PC-3 (cell line): ENCODE data around the gene CORO2B. TPM values are rescaled to one million over a fixed set of nuclear protein-coding genes. Genes with fewer than 3 reads are reported as not detected.

Source experiments
- ATAC-seq: fragments of 200-7000 bp; cut with Tn5 transposase; 2 replicates; pipeline ENCODE4 v1.9.1; 2020; ENCODE audit warnings: mild to moderate bottlenecking, moderate library complexity
- BruUV-seq: library from RNA; stranded (reverse); fragments of 400-500 nt; replicated peaks from 2 replicates; lab custom pipeline; 2021; lab: Mats Ljungman, UMichigan
- CTCF ChIA-PET: fragments of 300-600 bp; sonication (Branson Sonifier 250); formaldehyde crosslinking; loops from one replicate; lab custom pipeline; 2022; ENCODE audit warnings: antibody characterized with exemption; lab: Charles Lee
- POLR2A ChIA-PET: fragments of 300-600 bp; sonication (Branson Sonifier 250); formaldehyde crosslinking; loops from one replicate; lab custom pipeline; 2022; ENCODE audit warnings: antibody characterized with exemption; ENCODE audit not compliant: unreplicated experiment; lab: Charles Lee
- DNase-seq: peaks from one replicate; pipeline ENCODE4 v3.0.0-alpha.2; 2015
- H2AFZ ChIP-seq: fragments of 300-600 bp; sonication (generic); 2 replicates; pipeline ENCODE4 v1.6.0; 2016; ENCODE audit warnings: antibody characterized with exemption, low read length
- H3F3A ChIP-seq: fragments of 300-600 bp; sonication (generic); one replicate; pipeline ENCODE4 v1.6.0; 2017; ENCODE audit warnings: antibody characterized with exemption, low read length, control low read depth, mild to moderate bottlenecking; ENCODE audit not compliant: unreplicated experiment
- H3K27ac ChIP-seq: fragments of 300-600 bp; sonication (generic); 2 replicates; pipeline ENCODE4 v1.5.1; 2016; ENCODE audit warnings: mild to moderate bottlenecking, low read length
- H3K27me3 ChIP-seq: fragments of 300-600 bp; sonication (generic); 2 replicates; pipeline ENCODE4 v1.6.1; 2016; ENCODE audit warnings: low read length, mixed read lengths
- H3K36me3 ChIP-seq: fragments of 300-600 bp; sonication (generic); 2 replicates; pipeline ENCODE4 v1.6.1; 2016; ENCODE audit warnings: low read depth, mixed run types, low read length, mixed read lengths
- H3K4me1 ChIP-seq: fragments of 300-600 bp; sonication (generic); 2 replicates; pipeline ENCODE4 v1.5.1; 2016; ENCODE audit warnings: low read length; ENCODE audit not compliant: insufficient read depth
- H3K4me2 ChIP-seq: fragments of 300-600 bp; sonication (generic); 2 replicates; pipeline ENCODE4 v1.6.0; 2016; ENCODE audit warnings: low read length
- H3K4me3 ChIP-seq: fragments of 300-600 bp; sonication (generic); 2 replicates; pipeline ENCODE4 v1.5.1; 2016; ENCODE audit warnings: mild to moderate bottlenecking, low read length, mixed read lengths
- H3K79me2 ChIP-seq: fragments of 300-600 bp; sonication (generic); 2 replicates; pipeline ENCODE4 v1.6.1; 2017; ENCODE audit warnings: low read length, mixed read lengths
- H3K9ac ChIP-seq: fragments of 300-600 bp; sonication (generic); 2 replicates; pipeline ENCODE4 v1.6.0; 2016; ENCODE audit warnings: mild to moderate bottlenecking, low read length
- H3K9me2 ChIP-seq: fragments of 300-600 bp; sonication (generic); replicated peaks from 2 replicates; pipeline ENCODE4 v1.6.1; 2016; ENCODE audit warnings: mixed run types, low read length, mixed read lengths
- H3K9me3 ChIP-seq: fragments of 300-600 bp; sonication (generic); 2 replicates; pipeline ENCODE4 v1.6.1; 2016; ENCODE audit warnings: low read length, mixed read lengths
- H4K20me1 ChIP-seq: fragments of 300-600 bp; sonication (generic); 2 replicates; pipeline ENCODE4 v1.6.1; 2016; ENCODE audit warnings: low read length, mixed read lengths
- EZH2 ChIP-seq: fragments of 300-600 bp; sonication (generic); IDR thresholded peaks from one replicate; pipeline ENCODE4 v1.6.1; 2017; ENCODE audit warnings: antibody characterized with exemption, mild to moderate bottlenecking, low read length; ENCODE audit not compliant: unreplicated experiment
- EZH2phosphoT487 ChIP-seq: fragments of 300-600 bp; sonication (generic); IDR thresholded peaks from 2 replicates; pipeline ENCODE4 v1.6.1; 2018; ENCODE audit warnings: mild to moderate bottlenecking, antibody characterized with exemption, low read length, borderline replicate concordance
- intact Hi-C: fragments of 100-400 bp; cut with micrococcal nuclease; formaldehyde crosslinking; loops from 2 replicates; pipeline ENCODE4 v1.9.0; 2023
- total RNA-seq: library from RNA; depleted of rRNA; stranded (reverse); fragments of >200 nt; gene quantifications from 2 replicates; pipeline ENCODE4 v1.2.3, GENCODE V29; 2014
- TF ChIP-seq, protein P1 (sequence below): fragments of 300-600 bp; sonication (generic); conservative IDR thresholded peaks from 2 replicates; pipeline ENCODE4 v1.5.1; 2017; ENCODE audit warnings: antibody characterized with exemption, low read depth, mild to moderate bottlenecking, low read length

CORO2B gene
- total RNA-seq, 1 experiment from 2014 or later: 0.66 TPM

- Histone ChIP-seq H3K27ac (no peak overlapping the region), H3K9me3 (no peaks in the 10 kb centered on the region), H3K9me2 (no peaks in the 10 kb centered on the region), H3K4me3 (no peak overlapping the region), H3K79me2 (no peaks in the 10 kb centered on the region), H3K4me2 (no peak overlapping the region), H3K4me1 (no peaks in the 10 kb centered on the region), H3K9ac (no peak overlapping the region), H4K20me1 (no peaks in the 10 kb centered on the region), H2AFZ (no peak overlapping the region), H3K36me3 (no peaks in the 10 kb centered on the region), H3K27me3 (no peaks in the 10 kb centered on the region), H3F3A (no peaks in the 10 kb centered on the region)
- no TSS peak for BruUV-seq
- TF ChIP-seq EZH2 (no peak), EZH2phosphoT487 (no peak)
- TF ChIP-seq, protein P1, sequence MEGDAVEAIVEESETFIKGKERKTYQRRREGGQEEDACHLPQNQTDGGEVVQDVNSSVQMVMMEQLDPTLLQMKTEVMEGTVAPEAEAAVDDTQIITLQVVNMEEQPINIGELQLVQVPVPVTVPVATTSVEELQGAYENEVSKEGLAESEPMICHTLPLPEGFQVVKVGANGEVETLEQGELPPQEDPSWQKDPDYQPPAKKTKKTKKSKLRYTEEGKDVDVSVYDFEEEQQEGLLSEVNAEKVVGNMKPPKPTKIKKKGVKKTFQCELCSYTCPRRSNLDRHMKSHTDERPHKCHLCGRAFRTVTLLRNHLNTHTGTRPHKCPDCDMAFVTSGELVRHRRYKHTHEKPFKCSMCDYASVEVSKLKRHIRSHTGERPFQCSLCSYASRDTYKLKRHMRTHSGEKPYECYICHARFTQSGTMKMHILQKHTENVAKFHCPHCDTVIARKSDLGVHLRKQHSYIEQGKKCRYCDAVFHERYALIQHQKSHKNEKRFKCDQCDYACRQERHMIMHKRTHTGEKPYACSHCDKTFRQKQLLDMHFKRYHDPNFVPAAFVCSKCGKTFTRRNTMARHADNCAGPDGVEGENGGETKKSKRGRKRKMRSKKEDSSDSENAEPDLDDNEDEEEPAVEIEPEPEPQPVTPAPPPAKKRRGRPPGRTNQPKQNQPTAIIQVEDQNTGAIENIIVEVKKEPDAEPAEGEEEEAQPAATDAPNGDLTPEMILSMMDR: no peak
- POLR2A ChIA-PET: no interaction called here
- no peak for ATAC-seq
- DNase-seq: no peak
- CTCF ChIA-PET: no interaction called here
- intact Hi-C loops: no loop called here
These were observed 37.0 kb downstream of the CORO2B start for GRCh38 chr15:68615811-68616210.

DNA sequence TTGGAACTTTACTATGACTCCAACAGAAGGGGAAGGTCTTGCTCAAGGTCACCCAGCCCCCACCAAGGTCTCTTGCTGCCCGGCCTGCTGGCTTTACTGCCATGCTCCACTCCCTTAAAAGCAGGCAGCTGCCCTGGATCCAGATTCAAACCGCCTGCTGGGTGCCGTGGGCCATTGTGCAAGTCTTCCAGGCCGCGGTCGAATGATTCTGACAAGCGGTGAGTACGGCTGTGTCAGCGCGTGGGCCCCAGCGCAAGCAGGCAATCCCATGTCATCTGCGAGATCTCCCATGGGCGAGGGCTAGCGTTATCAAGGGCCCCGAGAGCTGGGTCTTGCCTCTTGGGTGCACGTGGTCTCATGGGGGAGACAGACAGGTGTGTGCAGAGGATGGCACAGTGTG is 37.6 kb downstream of the CORO2B start:
- intact Hi-C loops: no loop called here
- no peak overlapping the region for H3K27ac ChIP-seq
- H3K9me3 ChIP-seq: no peaks in the 10 kb centered on the region
- H4K20me1 ChIP-seq: no peaks in the 10 kb centered on the region
- H3K36me3 ChIP-seq: no peaks in the 10 kb centered on the region
- no peak overlapping the region for H3K4me2 ChIP-seq
- ATAC-seq (no peak), DNase-seq (no peak)
- H2AFZ ChIP-seq: no peak overlapping the region
- H3K27me3 ChIP-seq: no peaks in the 10 kb centered on the region
- no TSS peak for BruUV-seq
- CTCF ChIA-PET: no interaction called here
- H3F3A ChIP-seq: no peaks in the 10 kb centered on the region
- POLR2A ChIA-PET: no interaction called here
- TF ChIP-seq EZH2phosphoT487: no peak
- TF ChIP-seq, protein P1: no peak
- no peak overlapping the region for H3K9ac ChIP-seq
- H3K79me2 ChIP-seq: no peaks in the 10 kb centered on the region
- H3K4me1 ChIP-seq: no peaks in the 10 kb centered on the region
- H3K9me2 ChIP-seq: no peaks in the 10 kb centered on the region
- no peak overlapping the region for H3K4me3 ChIP-seq

DNA sequence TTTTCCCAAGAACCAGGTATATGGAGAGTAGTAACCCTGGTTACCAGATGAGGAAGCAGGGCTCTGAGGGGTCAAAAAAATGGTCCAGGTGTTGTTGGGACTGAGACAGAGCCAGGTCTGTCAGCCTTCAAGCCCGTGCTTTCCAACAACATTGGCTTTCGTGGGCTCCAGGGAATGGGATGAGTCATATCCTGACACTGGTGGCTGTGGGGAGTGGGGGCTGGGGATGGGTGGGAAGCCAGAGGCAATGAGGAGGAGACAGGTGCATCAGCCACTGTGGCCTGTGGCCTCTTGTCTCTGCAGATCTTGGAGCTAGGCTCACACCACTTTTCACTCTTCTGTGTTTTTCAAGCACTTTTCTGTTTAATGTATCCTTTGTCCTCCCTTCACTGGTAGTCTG is 38.2 kb downstream of the CORO2B start:
- DNase-seq: no peak
- intact Hi-C loops: no loop called here
- CTCF ChIA-PET: no interaction called here
- Histone ChIP-seq H3K4me2 (no peak overlapping the region), H3K4me1 (no peaks in the 10 kb centered on the region), H3F3A (no peaks in the 10 kb centered on the region), H3K36me3 (no peaks in the 10 kb centered on the region), H3K9me2 (no peaks in the 10 kb centered on the region), H3K4me3 (no peak overlapping the region), H4K20me1 (no peaks in the 10 kb centered on the region), H3K27me3 (no peaks in the 10 kb centered on the region), H3K79me2 (no peaks in the 10 kb centered on the region), H3K27ac (no peak overlapping the region), H3K9ac (no peak overlapping the region), H3K9me3 (no peaks in the 10 kb centered on the region), H2AFZ (no peak overlapping the region)
- TF ChIP-seq EZH2phosphoT487 (no peak), EZH2 (no peak)
- TF ChIP-seq, protein P1: no peak
- no peak for ATAC-seq
- BruUV-seq: no TSS peak
- POLR2A ChIA-PET: no interaction called here
